Colonic mucosa (tissue), 4 donors: ENCODE data around the gene CCDC107. TPM values are rescaled to one million over a fixed set of nuclear protein-coding genes. Genes with fewer than 3 reads are reported as not detected.

ENCODE experiments used
- DNase-seq: peaks from one replicate; pipeline ENCODE4 v3.0.0-alpha.2; 2020
- H3K27ac ChIP-seq: fragments of 200-600 bp; one replicate; pipeline ENCODE4 v1.8.0; 2021
- H3K27me3 ChIP-seq: fragments of 200-600 bp; one replicate; pipeline ENCODE4 v1.8.0; 2021
- H3K36me3 ChIP-seq: fragments of 200-600 bp; one replicate; pipeline ENCODE4 v1.8.0; 2021
- H3K4me1 ChIP-seq: fragments of 200-600 bp; one replicate; pipeline ENCODE4 v1.8.0; 2021; ENCODE audit warnings: mild to moderate bottlenecking
- H3K4me3 ChIP-seq: fragments of 200-600 bp; one replicate; pipeline ENCODE4 v1.8.0; 2021
- H3K9ac ChIP-seq, 2 donors: one replicate each; pipeline ENCODE4 v1.7.0; 2013; ENCODE audit warnings: control low read depth in 2 of 2, low read depth in 2 of 2, low read length in 2 of 2
- H3K9me3 ChIP-seq: fragments of 200-600 bp; one replicate; pipeline ENCODE4 v1.8.0; 2021
- CTCF ChIP-seq: fragments of 200-600 bp; IDR thresholded peaks from one replicate; pipeline ENCODE4 v1.8.0; 2022; ENCODE audit warnings: antibody characterized with exemption, mild to moderate bottlenecking
- intact Hi-C: fragments of 100-400 bp; cut with DNase I; formaldehyde crosslinking; loops from one replicate; pipeline ENCODE4 v1.14.1; 2022
- total RNA-seq, 2 donors: library from RNA; stranded (reverse); fragmentation: NEBNext Ultra II Directional in 1 of 2; extraction: Animal tissue kit (Norgen Biotek cat#: 25700) in 1 of 2; gene quantifications; one replicate each; pipeline ENCODE4 v1.2.1, GENCODE V29; 2021
- donor health status: healthy.
- donor health status: DM: no; HTN: no; CAD: no.
- donor health status: DM: no; HTN: no; CAD: no.

Gene CCDC107
- total RNA-seq, 2 donors from 2014 or later = 19.4 to 38.3 TPM

DNA sequence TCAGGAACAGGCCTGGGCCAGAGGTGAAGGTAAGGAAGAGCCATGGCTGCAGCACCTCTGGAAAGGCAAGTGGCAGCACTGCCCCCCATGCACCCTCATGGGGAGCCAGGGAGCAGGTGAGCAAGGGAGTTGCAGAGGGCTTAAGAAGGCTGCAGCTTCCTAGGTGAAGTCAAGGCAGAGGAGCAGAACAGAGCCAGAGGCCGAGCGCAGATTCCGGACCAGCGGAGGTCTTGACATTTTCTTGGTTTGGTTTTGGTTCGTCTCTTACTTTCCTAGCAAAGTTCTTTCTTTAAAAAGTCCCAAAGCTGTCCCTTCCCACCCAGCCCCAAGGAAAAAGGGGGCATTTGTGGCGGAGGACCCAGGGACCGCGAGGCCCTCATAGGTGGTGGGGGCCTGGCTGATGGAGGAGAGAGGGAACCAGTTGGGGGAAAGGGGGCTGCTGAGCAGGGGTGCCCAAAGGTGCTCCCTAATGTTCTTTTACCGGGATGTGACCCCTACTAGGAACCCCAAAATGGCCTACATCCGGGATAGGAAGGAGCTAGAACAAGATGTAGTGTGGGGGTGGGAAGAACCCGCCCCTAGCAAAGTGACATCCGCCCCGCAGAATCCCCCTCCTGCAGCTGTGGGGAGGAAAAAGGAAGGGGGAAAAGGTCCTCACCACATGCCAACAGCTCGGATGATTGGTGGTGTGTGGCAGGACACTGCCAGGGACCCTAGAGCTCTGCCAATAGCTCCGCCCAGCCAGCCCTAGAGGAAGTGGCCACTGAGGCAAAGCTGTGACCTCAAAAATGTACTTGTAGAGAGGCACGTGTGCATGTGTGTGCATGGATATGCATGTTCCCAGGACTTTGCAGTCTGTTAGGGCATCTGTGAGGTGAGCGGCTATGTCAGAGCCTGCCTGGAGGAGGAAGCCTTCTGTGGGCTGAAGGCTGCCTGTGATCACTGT is 39.0 kb upstream of the CCDC107 start:
- intact Hi-C loops = no loop called here
- no peaks in the 10 kb centered on the region for H3K27me3 ChIP-seq
- no peaks in the 10 kb centered on the region for H3K9me3 ChIP-seq
- no peaks in the 10 kb centered on the region for H3K36me3 ChIP-seq
- H3K9ac ChIP-seq = no peak overlapping the region
- no peak overlapping the region for H3K4me3 ChIP-seq
- no peak overlapping the region for H3K27ac ChIP-seq
- no peak for DNase-seq
- TF ChIP-seq CTCF = no peak
- no peaks in the 10 kb centered on the region for H3K4me1 ChIP-seq

DNA sequence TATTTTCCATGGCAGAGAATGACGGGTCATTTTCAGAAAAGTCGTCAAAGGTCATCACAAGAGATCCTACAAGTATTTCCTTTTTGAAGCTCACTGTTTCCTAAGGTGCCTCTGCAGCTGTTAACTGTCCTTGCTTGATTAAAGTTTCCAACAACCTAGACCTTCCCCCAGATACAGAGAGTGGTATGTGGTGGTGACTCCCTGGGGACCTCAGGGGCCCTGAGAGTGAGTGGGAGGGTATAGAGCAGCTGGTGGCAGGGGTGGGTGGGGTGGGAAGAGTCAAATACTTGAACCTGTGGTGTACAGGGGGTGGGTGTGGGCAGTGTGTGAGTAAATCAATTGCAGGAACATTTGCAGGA is 38.3 kb upstream of the CCDC107 start:
- TF ChIP-seq CTCF = no peak

DNA sequence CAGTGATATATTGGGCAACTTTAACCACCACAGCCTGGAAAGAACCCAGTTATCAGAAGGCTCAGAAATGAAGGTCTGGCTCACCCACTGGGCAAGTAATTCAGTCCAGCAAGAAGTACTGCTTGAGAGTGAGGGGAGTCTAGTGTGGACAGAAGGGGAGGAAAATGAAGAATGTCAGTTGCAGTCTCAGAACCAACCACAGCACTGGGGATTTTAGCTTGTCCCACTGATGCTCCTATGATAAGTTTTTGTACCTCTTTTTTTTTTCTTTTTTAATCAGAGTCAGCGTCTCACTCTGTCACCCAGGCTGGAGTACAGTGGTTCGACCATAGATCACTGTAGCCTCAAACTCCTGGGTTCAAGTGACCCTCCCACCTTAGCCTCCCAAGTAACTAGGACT is 30.5 kb upstream of the CCDC107 start:
- Histone ChIP-seq H3K27ac (no peak overlapping the region), H3K27me3 (no peaks in the 10 kb centered on the region), H3K9me3 (no peaks in the 10 kb centered on the region), H3K4me1 (no peaks in the 10 kb centered on the region), H3K9ac (no peak overlapping the region), H3K36me3 (no peaks in the 10 kb centered on the region), H3K4me3 (no peak overlapping the region)
- intact Hi-C loops = no loop called here
- TF ChIP-seq CTCF = no peak
- DNase-seq = no peak

More for the DNA sequence above, 38.3 kb upstream of the CCDC107 start:
- Histone ChIP-seq H3K9me3 (no peaks in the 10 kb centered on the region), H3K36me3 (no peaks in the 10 kb centered on the region), H3K4me3 (no peak overlapping the region), H3K27me3 (no peaks in the 10 kb centered on the region), H3K27ac (no peak overlapping the region), H3K9ac (no peak overlapping the region), H3K4me1 (no peaks in the 10 kb centered on the region)
- no peak for DNase-seq
- intact Hi-C loops = no loop called here

GRCh38 chr9:35628389-35628991 is 29.6 kb upstream of the CCDC107 start:
- H3K4me3 ChIP-seq = no peak overlapping the region
- no peaks in the 10 kb centered on the region for H3K27me3 ChIP-seq
- H3K9ac ChIP-seq = no peak overlapping the region
- no peaks in the 10 kb centered on the region for H3K4me1 ChIP-seq
- intact Hi-C loops = no loop called here
- H3K36me3 ChIP-seq = no peaks in the 10 kb centered on the region
- TF ChIP-seq CTCF = no peak
- H3K27ac ChIP-seq = no peak overlapping the region
- DNase-seq = no peak
- no peaks in the 10 kb centered on the region for H3K9me3 ChIP-seq

- no peak for DNase-seq
- Histone ChIP-seq H3K36me3 (no peaks in the 10 kb centered on the region), H3K9me3 (no peaks in the 10 kb centered on the region), H3K27me3 (no peaks in the 10 kb centered on the region), H3K4me1 (no peaks in the 10 kb centered on the region), H3K9ac (no peak overlapping the region), H3K27ac (no peak overlapping the region), H3K4me3 (no peak overlapping the region)
- TF ChIP-seq CTCF = no peak
- intact Hi-C loops = no loop called here
Observed at GRCh38 chr9:35629597-35629996, 28.5 kb upstream of the CCDC107 start.
